Left renal pelvis (tissue), 4 donors: ENCODE results near the gene LIX1L. TPM values are rescaled to one million over a fixed set of nuclear protein-coding genes. Genes with fewer than 3 reads are reported as not detected.
A peak's percentile ranks its signal among the peaks of the same experiment; 100 is the strongest.
"Not testable (repeated sequence)": the region's sequence is repeated elsewhere in the genome, so short reads cannot be mapped to it uniquely, and the experiment has no call there.

ENCODE experiments used
- DNase-seq, 4 donors: peaks; one replicate each; pipeline ENCODE4 v3.0.0-alpha.2; 2013; ENCODE audit warnings: low read depth in 4 of 4, low spot score in 3 of 4
- polyA plus RNA-seq, 4 donors: library from polyadenylated mRNA; unstranded; fragments of 120-200 nt; gene quantifications; one replicate each; pipeline ENCODE4 v1.2.1, GENCODE V29; 2013; ENCODE audit not compliant: insufficient read length in 4 of 4

The LIX1L gene
- polyA plus RNA-seq, 4 donors: 21.6 to 58.4 (median 30.7) TPM

DNA sequence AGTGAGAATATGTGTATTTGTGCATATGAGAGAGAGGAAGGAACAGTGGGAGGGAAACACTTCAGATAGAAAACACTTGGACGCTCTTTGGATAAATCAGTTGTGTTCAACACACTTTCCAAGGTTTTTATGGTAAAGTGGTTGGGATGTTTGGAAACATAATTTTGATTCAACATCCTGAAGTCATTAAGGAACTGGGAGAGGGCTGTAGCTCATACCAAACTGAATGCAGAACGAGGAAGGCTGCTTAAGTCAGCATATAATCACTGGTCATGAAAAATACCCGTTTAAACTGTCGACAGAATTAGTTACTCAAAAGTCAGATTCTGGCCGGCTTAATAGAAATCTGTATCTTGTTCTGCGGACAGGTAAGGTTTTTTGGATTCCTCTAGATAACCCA is 14.9 kb downstream of the LIX1L start:
- DNase-seq: no peak

DNA sequence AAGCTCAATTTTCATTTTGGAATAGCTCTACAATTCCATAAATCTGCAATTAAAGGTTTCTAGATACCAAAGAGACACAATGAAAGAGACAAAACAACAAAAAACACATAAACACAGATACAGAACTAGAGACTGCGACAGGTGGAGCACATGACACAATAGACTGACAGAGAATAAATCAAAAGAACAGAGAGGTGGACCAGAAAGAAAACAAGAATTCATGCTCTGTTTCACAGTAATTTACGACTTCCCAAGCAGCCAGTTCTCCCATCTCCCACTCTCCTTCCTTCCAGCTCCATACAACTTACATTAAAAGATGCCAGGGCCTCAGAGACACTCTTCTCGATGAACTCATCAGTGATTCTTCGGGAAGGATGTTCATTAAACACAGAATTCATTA is 15.4 kb downstream of the LIX1L start:
- no peak for DNase-seq

DNA sequence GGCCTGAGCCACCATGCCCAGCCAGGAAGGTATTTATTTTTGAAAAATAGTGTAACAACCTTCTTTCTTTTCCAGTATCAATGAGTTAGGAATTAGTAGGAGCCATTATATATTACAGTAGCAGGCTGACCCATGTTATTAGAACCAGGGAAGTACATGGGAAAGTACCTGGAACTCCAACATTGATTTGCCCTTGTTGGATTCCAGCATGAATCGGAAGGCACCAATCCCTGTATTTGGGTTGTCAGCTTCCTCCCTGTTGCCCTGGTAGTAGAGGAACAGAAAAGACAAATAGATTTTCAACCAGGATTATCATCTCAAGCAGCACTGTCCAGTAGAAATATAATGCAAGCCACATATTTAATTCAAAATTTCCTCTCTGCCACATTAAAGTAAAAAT is 20.4 kb downstream of the LIX1L start:
- no peak for DNase-seq

DNA sequence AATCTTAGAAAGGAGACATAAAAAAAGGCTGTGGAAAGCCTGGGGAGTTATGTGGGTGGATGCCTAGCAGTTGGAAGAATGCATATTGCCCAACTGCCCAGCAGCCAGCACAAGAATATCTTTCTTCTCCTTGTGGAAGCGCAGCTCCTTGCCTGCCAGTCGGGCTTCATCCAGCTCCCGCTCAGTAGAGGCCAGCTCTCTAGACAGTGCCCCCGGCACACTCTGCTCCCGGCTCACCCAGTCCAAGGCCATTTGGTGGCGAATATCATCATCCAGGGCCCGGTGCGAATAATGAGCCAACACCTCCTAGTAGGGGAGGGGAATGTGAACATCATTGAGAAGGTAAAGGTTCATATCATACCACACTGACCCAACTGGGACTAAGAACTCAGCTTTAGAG is 21.6 kb downstream of the LIX1L start:
- no peak for DNase-seq

DNA sequence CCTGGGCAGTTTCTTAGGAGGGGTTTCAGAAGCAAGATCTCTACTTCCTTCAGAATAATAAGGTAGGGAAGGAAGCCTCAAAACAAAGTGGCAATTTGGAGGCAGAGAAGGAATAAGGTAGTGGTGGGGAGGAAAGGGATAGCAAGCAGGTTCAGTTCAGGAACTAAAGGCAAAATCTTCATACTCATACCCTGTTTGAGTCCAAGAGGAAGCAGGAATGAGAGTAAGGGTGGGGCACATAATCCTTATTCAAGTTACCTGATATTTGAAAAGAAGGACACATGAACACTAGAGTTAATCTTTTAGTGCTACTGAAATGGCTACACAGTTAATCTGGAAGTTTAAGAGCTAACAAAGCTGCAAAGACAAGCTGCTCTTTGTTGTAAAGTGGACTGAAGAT is 22.1 kb downstream of the LIX1L start:
- DNase-seq: no peak

DNA sequence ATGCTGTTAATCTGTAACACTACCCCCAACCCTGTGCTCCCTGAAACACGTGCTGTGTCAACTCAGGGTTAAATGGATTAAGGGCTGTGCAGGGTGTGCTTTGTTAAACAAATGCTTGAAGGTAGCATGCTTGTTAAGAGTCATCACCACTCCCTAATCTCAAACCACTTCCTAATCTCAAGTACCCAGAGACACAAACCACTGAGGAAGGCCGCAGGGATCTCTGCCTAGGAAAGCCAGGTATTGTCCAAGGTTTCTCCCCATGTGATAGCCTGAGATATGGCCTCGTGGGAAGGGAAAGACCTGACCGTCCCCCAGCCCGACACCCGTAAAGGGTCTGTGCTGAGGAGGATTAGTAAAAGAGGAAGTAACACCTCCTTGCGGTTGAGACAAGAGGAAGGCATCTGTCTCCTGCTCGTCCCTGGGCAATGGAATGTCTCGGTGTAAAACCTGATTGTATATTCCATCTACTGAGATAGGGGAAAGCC is 25.3 kb downstream of the LIX1L start:
- not testable (repeated sequence) for DNase-seq

DNA sequence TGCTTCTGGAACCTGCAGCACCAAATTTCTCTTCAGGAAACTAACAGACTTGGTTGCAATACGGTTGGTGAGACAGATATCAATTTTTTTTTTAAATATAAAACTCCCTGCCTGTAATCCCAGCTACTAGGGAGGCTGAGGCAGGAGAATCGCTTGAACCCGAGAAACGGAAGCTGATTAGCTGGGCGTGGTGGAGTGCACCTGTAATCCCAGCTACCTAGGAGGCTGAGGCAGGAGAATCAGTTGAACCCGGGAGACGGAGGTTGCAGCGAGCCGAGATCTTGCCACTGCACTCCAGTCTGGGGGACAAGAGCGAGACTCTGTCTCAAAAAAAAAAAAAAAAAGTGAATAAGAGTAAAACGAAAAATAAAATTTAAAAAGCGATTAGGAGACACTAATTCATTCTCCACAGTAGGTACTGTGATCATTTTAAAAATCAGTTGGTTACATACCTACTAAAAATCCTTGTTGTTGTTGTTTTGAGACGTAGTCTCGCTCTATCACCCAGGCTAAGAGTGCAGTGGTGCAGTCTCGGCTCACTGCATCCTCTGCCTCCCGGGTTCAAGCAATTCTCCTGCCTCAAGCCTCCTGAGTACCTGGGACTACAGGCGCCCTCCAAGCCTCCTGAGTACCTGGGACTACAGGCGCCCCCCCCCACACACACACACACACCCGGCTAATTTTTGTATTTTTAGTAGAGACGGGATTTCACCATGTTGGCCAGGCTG is 29.7 kb downstream of the LIX1L start:
- DNase-seq: no peak

DNA sequence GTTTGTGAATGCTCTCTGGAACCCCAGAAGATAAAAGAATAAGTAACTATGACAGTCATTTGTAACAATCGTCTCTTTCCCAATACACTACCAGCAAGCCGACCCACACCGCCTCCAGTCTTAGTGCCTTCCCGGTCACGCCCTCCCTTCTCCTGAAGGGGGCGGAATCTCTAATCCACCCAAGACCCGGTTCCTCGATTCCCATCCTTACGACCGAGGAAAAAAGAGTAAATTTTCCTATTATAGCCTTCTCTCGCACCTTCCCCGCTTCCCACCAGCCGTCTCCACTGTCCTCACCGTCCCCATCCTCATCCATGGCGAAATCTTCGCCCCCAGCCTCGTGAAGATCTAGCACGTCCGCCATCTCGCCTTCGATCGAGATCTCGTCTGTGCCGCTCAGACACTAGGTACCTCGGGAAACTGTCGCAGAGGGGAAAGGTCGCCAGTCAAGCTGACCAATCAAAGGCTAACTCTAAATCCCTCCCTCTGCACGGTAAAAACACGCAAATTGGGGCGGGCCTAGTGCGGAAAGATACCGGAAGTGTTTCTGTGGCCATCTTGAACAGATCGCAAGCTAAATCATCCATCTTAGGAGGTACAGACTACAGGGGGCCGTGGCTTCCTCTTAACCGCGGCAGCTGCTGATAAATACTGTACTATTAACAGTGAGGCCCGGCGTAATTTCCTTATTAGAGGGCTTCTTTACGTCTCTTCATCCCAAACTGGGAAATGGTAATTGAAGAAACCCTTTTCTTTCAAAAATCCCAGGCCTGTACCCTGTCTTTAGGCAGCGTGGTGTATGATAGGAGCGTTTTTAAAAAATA is 30.5 kb downstream of the LIX1L start, which contains the start of gene RBM8A:
Gene RBM8A, minus strand, starts transcription at position 422 of the 824 bp plus-strand sequence. Its CDS starts 58 bp downstream, at position 364.
- peak; percentile 96 to 98 (median 98) for DNase-seq

DNA sequence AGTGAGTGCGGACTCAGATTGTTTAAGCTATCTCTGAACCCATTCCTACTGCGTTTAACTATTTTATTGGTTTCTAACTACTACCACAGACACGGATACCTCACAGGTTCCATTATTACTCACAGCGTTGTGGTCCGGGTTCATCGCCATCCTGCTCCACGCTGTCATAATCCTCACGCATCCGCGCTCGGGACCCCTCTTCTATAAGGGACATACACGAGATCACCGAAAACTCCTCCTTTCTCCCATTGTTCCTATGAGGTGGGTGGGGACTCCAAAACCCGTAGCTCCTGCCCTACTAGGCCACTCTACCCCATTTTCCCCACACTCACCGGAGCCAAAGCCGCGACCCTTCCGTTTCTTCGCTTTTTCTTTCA is 31.1 kb downstream of the LIX1L start:
- DNase-seq: no peak

DNA sequence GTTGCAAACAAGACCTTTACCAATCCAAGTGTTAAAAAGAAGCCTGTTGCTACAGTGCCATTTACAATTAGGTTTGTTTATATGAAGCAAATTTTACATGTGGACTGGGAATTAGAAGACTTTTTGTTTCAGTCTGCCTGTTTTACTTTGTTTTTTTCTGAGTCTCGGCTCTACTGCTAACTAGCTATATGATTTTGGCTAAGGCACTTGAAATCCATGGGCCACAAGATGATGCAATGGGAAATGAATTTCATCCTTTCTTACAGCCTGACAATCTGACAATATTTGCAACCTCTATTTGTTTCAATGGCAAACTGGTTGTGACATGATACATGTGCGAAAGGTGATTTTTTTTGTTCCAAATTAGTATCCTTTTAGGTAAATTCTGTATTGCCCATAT is 35.6 kb downstream of the LIX1L start:
- DNase-seq: no peak

DNA sequence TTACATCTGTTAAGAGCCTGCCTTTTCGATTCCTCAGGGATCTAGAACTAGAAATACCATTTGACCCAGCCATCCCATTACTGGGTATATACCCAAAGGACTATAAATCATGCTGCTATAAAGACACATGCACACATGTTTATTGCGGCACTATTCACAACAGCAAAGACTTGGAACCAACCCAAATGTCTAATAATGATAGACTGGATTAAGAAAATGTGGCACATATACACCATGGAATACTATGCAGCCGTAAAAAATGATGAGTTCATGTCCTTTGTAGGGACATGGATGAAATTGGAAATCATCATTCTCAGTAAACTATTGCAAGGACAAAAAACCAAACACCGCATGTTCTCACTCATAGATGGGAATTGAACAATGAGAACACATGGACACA is 37.5 kb downstream of the LIX1L start:
- DNase-seq: not testable (repeated sequence)

DNA sequence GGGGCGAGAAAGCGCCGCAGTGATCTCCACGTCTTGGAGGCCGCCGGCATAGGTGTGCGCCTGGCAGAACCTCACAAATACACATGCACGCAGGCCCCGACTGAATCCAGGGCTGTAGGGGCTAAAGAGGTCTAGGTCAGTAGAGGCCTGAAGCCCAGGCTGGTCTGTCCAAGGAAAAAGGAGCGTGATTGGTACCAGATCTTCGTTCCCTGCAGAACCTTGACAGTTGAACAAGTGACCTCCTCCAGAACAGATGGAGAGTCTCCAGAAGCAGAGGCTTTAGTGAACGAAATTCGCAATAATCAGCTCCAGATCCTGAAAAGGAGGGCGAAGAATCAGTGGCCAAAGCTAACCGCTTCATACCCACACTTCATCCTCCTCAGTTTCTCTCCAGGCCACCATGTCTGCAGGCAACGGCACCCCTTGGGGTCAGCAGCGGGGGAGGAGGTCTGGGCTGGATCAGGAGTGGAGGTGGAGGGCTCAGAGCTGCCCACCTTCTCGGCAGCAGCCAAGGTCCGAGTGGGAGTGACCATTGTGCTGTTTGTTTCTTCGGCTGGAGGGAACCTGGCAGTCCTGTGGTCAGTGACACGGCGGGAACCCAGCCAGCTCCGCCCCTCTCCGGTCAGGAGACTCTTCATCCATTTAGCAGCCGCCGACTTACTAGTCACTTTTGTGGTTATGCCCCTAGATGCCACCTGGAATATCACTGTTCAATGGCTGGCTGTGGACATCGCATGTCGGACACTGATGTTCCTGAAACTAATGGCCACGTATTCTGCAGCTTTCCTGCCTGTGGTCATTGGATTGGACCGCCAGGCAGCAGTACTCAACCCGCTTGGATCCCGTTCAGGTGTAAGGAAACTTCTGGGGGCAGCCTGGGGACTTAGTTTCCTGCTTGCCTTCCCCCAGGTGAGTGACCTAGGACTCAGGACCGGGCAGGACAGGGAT is 38.6 kb downstream of the LIX1L start:
- DNase-seq: peak in 1 of 4 donors; percentile 12

DNA sequence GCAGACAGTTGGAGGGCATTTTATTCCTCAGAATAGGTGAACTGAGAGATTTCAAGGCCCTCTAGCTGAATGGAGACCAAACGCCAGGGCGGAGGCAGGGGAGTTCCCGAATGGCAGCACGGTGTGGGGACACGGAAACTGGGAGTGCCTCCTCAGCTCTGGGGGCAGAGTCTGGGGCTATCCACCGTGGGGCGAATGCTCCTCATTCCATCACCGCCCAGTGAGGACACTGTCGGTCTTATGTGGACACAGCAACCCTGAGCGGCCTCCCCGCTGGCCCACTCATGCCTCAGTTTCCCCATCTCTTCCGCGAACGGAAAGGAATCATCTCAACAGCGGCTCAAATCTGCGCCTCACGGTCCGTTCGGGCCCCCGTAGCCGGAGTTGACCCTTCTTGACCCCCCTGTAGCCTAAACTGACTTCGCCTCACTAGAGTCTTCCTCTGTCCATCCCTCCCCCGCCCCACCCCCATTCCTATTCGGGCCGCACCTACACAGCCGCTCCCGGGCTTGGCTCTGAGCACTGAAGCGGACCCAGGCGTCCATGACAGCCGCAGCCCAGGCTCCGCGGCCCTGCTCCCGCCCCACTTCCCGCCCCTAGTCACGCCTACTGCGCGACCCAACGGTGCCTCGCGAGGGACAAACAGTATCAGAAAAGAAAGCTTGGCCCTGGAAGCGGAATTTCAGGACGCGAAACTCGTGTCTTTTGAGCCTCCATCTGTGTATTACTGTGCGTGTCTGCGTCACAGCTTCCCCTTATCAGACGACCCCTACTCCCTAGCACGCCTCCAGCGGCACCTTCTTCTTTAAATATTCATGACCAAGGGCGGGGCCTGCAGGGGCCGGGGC is 39.4 kb downstream of the LIX1L start, which contains the start of gene PEX11B:
Gene PEX11B, minus strand, starts transcription at position 574 of the 848 bp plus-strand sequence. Its CDS starts 29 bp downstream, at position 545.
- peak; percentile 80 to 88 (median 84) for DNase-seq

DNA sequence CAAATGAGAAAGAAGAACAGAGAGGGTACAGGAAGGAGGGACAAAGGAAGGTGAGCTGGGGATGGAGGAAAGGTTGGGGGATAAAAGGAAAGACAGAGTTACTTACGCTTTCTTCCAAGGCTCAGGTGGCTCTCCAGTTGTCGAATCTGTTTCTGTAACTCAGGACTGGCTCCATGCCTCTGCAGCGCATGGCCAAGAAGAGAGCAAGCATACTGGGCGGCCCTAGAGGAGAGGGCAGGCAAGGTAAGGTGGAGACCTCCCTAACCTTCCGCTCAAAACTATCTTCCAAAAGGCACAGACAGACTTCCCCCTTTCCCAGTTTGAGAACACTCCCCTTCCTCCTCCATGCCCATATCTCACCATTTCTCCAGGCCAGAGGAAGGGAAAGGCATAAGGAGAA is 40.2 kb downstream of the LIX1L start:
- no peak for DNase-seq

DNA sequence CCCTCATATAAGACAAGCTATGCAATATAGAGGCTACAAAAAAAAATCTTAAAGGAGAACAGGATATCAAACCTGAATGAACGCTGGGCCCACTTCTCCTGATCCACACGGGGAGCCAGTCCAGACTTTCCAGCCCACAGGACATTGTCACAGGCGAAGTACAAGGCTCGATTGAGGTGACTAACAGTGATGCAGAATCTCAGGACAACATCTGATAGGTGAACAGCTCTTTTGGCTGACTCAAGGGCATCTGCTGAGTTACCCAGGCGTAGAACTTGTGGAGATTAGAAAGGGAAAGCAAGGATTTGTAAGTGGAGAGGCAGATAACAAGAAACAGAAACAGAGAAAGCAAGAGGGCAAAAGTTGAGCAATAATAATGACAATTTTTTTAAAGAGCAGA is 41.1 kb downstream of the LIX1L start:
- DNase-seq: no peak

DNA sequence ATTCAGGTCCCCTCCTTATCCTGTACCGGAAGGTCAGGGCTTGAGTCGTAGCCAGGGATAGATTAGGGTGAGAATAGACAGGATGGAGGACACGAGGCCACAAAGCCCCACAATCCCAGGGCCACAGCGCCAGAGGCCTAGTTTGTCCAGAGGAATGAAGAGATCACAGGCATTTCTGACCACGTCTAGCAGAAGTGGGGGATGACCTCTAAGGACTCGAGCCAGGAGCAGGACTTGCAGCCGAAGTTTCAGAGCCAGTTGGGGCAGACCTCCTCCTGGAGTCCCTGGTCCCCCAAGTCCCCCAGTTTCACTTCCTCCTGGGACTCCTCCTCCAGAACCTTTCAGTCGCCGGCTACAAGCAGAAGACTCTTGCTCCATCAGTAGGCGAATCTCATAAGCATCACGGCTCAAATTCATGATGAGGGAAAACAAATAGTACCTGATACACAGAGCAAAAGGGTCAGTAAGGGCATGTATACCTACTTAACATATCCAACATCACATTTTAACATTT is 45.6 kb downstream of the LIX1L start:
- no peak for DNase-seq

DNA sequence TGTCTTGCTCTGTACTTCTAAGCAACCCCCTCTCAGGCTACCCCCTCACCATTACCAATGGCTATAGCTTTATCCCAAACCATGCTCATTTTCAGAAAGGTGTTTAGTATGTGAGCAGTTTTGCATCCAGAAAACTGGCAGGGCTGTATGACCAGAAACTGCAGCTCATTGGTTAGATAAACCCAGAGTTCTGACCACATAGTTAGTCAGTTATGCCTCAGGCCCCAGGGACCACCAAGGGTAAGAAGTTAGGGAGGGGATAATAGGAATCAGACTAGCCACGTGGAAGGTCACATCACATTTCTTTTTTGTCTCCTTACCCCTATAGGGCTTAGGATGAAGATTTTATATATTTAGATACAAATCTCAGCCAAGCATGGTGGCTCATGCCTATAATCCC is 49.2 kb downstream of the LIX1L start:
- no peak for DNase-seq

DNA sequence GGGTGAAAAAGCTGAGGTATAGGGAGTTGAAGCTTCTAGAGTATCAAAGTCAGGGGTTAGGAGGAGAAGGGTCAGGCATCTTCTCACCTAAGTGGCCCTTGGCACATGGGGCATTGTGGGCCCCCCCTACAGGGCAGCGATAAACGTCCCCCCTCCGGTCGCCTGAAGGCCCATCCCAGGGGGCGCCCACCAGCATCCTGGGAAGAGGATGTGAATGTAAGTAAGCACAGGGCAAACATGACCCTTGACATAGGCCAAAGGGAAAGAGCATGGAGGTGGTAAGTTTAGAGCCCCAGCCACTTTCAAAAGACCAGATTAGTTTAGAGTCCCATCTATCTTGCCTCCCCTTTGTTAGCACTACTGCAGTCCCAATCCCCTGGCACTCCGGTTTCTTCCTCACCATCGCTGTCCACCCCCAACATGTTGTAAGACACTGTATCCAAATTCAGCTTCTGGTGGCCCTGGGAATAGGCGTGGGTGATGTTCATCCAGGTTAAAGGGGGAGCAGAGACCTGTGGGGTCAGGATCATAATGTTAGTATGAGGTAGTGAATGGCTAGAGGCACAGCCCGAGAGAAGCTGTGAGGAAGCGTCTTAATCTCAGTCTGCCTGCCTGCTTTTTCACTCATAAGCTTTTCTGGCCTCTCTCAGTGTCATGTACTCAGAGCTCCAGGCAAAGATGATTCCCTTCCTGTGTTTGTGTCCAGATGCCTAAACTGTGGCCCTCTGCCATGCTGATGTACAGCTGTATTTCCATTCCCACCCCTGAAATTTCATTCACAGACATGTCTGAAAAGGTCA is 50.7 kb downstream of the LIX1L start:
- DNase-seq: no peak
